HCT116 (cell line): ENCODE results near the gene ITPR1. TPM values are rescaled to one million over a fixed set of nuclear protein-coding genes. Genes with fewer than 3 reads are reported as not detected.

ENCODE experiments used
- ATAC-seq: fragments of 200-7000 bp; cut with Tn5 transposase; 2 replicates; pipeline ENCODE4 v1.9.1; 2020; ENCODE audit warnings: mild to moderate bottlenecking, moderate library complexity
- BruUV-seq: library from RNA; stranded (reverse); fragments of 400-500 nt; replicated peaks from 2 replicates; lab custom pipeline; 2021; lab: Mats Ljungman, UMichigan
- CTCF ChIA-PET: fragments of 300-600 bp; sonication (Branson Sonifier 250); formaldehyde crosslinking; loops from one replicate; lab custom pipeline; 2021; ENCODE audit warnings: antibody characterized with exemption; lab: Charles Lee
- POLR2A ChIA-PET: fragments of 300-600, 350-600 bp; sonication (Branson Sonifier 250); formaldehyde crosslinking; loops from one replicate; lab custom pipeline; 2021; ENCODE audit warnings: antibody characterized with exemption; lab: Charles Lee
- RAD21 ChIA-PET, 2 experiments: fragments of 300-600 bp; sonication (Branson Sonifier 250); formaldehyde crosslinking; loops; one replicate each; lab custom pipeline; 2023; ENCODE audit warnings: low total read pairs in 2 of 2; ENCODE audit not compliant: uncharacterized antibody in 2 of 2, unreplicated experiment in 2 of 2, low non-redundant PET in 1 of 2; lab: Charles Lee
- DNase-seq: peaks from one replicate; pipeline ENCODE4 v3.0.0-alpha.2; 2010; ENCODE audit warnings: low read depth, low spot score
- H2AFZ ChIP-seq: fragments of 200-600 bp; shearing (Covaris generic), sonication (generic); 2 replicates; pipeline ENCODE4 v1.6.1; 2017; ENCODE audit warnings: low read depth, mixed run types, mixed read lengths, antibody characterized with exemption, low read length; ENCODE audit not compliant: poor library complexity, severe bottlenecking
- H3K27ac ChIP-seq: 2 replicates; pipeline ENCODE4 v1.5.1; 2012; ENCODE audit warnings: low read depth, low read length
- H3K27me3 ChIP-seq: fragments of 200-600 bp; sonication (generic); 2 replicates; pipeline ENCODE4 v1.6.1; 2016; ENCODE audit warnings: mixed run types, low read length, mixed read lengths; ENCODE audit not compliant: insufficient read depth
- H3K36me3 ChIP-seq, 2 experiments: fragments of 200-500 bp in 1 of 2; fragments of 200-600 bp in 1 of 2; sonication (Bioruptor generic) in 1 of 2; sonication (generic) in 1 of 2; 2 replicates each; pipeline versions ENCODE4 v1.5.1 to v1.6.1; 2014 to 2016; ENCODE audit warnings: low read length in 2 of 2, inconsistent platforms in 1 of 2, mixed read lengths in 1 of 2, mixed run types in 1 of 2; ENCODE audit not compliant: insufficient read depth in 2 of 2, control insufficient read depth in 1 of 2
- H3K4me1 ChIP-seq, 2 experiments: fragments of 200-600 bp in 1 of 2; sonication (generic) in 1 of 2; 2 replicates each; pipeline versions ENCODE4 v1.5.1 to v1.6.1; 2012 to 2017; ENCODE audit warnings: low read length in 2 of 2, inconsistent platforms in 1 of 2, mild to moderate bottlenecking in 1 of 2, mixed read lengths in 1 of 2, mixed run types in 1 of 2, moderate library complexity in 1 of 2; ENCODE audit not compliant: insufficient read depth in 2 of 2, control insufficient read depth in 1 of 2
- H3K4me2 ChIP-seq: fragments of 200-600 bp; sonication (generic); 2 replicates; pipeline ENCODE4 v1.6.1; 2017; ENCODE audit warnings: mixed run types, low read length, mixed read lengths
- H3K4me3 ChIP-seq, 2 experiments: fragments of 200-600 bp in 1 of 2; sonication (generic) in 1 of 2; replicated peaks in 1 of 2; 2 replicates each; pipeline ENCODE4 v1.5.1; 2011 to 2016; ENCODE audit warnings: low read length in 2 of 2, control low read depth in 1 of 2, low read depth in 1 of 2, mild to moderate bottlenecking in 1 of 2, mixed read lengths in 1 of 2, mixed run types in 1 of 2
- H3K79me2 ChIP-seq: fragments of 200-600 bp; sonication (generic); 2 replicates; pipeline ENCODE4 v1.6.1; 2017; ENCODE audit warnings: mild to moderate bottlenecking, mixed run types, low read length, moderate library complexity, mixed read lengths; ENCODE audit not compliant: insufficient read depth
- H3K9ac ChIP-seq: fragments of 200-600 bp; sonication (generic); 2 replicates; pipeline ENCODE4 v1.6.1; 2016; ENCODE audit warnings: low read length, mixed read lengths
- H3K9me2 ChIP-seq: fragments of 200-600 bp; sonication (generic), shearing (Covaris generic); 2 replicates; pipeline ENCODE4 v1.6.1; 2017; ENCODE audit warnings: mixed run types, mild to moderate bottlenecking, moderate library complexity; ENCODE audit not compliant: insufficient read depth
- H3K9me3 ChIP-seq, 2 experiments: fragments of 200-500 bp in 1 of 2; fragments of 200-600 bp in 1 of 2; sonication (Bioruptor generic) in 1 of 2; sonication (generic) in 1 of 2; 2 replicates each; pipeline ENCODE4 v1.6.1; 2014 to 2017; ENCODE audit warnings: low read length in 2 of 2, mixed read lengths in 2 of 2, inconsistent platforms in 1 of 2, low read depth in 1 of 2, mild to moderate bottlenecking in 1 of 2, mixed run types in 1 of 2, moderate library complexity in 1 of 2; ENCODE audit not compliant: control insufficient read depth in 1 of 2, insufficient read depth in 1 of 2
- H4K20me1 ChIP-seq: fragments of 200-600 bp; sonication (generic), shearing (Covaris generic); 2 replicates; pipeline ENCODE4 v1.6.1; 2017; ENCODE audit warnings: mixed run types, mild to moderate bottlenecking, moderate library complexity; ENCODE audit not compliant: insufficient read depth
- CBX3 ChIP-seq: IDR thresholded peaks from 2 replicates; pipeline ENCODE4 v1.6.1; 2012; ENCODE audit warnings: low read depth
- EGR1 ChIP-seq: IDR thresholded peaks from 2 replicates; pipeline ENCODE4 v1.6.1; 2012; ENCODE audit warnings: low read depth
- EZH2 ChIP-seq: fragments of 200-600 bp; sonication (generic); IDR thresholded peaks from 2 replicates; pipeline ENCODE4 v1.6.1; 2017; ENCODE audit warnings: antibody characterized with exemption, mixed run types
- EZH2phosphoT487 ChIP-seq: fragments of 200-600 bp; IDR thresholded peaks from 2 replicates; pipeline ENCODE4 v1.6.1; 2018; ENCODE audit warnings: antibody characterized with exemption, borderline replicate concordance
- FOSL1 ChIP-seq: IDR thresholded peaks from 2 replicates; pipeline ENCODE4 v1.6.1; 2012; ENCODE audit warnings: low read depth
- JUND ChIP-seq: IDR thresholded peaks from 2 replicates; pipeline ENCODE4 v1.6.1; 2012
- POLR2AphosphoS5 ChIP-seq: IDR thresholded peaks from 2 replicates; pipeline ENCODE4 v1.6.1; 2011; ENCODE audit warnings: mild to moderate bottlenecking, low read depth, low read length, moderate library complexity
- RAD21 ChIP-seq: IDR thresholded peaks from 2 replicates; pipeline ENCODE4 v1.6.1; 2012; ENCODE audit warnings: low read depth, mild to moderate bottlenecking
- REST ChIP-seq: IDR thresholded peaks from 2 replicates; pipeline ENCODE4 v1.6.1; 2012; ENCODE audit warnings: low read depth
- SIN3A ChIP-seq: IDR thresholded peaks from 2 replicates; pipeline ENCODE4 v1.6.1; 2012; ENCODE audit warnings: low read depth
- ZNF274 ChIP-seq: fragments of 200-500 bp; sonication (Bioruptor generic); IDR thresholded peaks from 2 replicates; pipeline ENCODE4 v1.6.1; 2014; ENCODE audit warnings: mild to moderate bottlenecking, low read depth, low read length, inconsistent platforms
- intact Hi-C: fragments of 100-400 bp; cut with micrococcal nuclease; formaldehyde crosslinking; loops from 2 replicates; pipeline ENCODE4 v1.10.0; 2022
- total RNA-seq: library from RNA; stranded (reverse); gene quantifications from one replicate; pipeline ENCODE4 v1.2.1, GENCODE V29; 2021; ENCODE audit not compliant: unreplicated experiment
- TF ChIP-seq, protein P1 (sequence below): IDR thresholded peaks from 2 replicates; pipeline ENCODE4 v1.6.1; 2012
- TF ChIP-seq, protein P2 (sequence below): IDR thresholded peaks from 2 replicates; pipeline ENCODE4 v1.6.1; 2012

ITPR1 gene
- total RNA-seq, 1 experiment from 2014 or later: 9.2 TPM

GRCh38 chr3:4493014-4493940 is at the start of gene ITPR1 (continued):
- no peak for TF ChIP-seq CBX3
- no peak for TF ChIP-seq RAD21
- no peak for TF ChIP-seq EZH2

- Histone ChIP-seq H4K20me1 (no peaks in the 10 kb centered on the region), H3K27ac (no peak overlapping the region), H3K4me3 (no peak overlapping the region), H3K4me2 (no peak overlapping the region), H3K9me3 (no peaks in the 10 kb centered on the region), H3K9ac (no peak overlapping the region), H2AFZ (no peak overlapping the region), H3K27me3 (no peaks in the 10 kb centered on the region), H3K9me2 (no peaks in the 10 kb centered on the region), H3K4me1 (no peaks in the 10 kb centered on the region), H3K79me2 (no peaks in the 10 kb centered on the region), H3K36me3 (no peaks in the 10 kb centered on the region)
- POLR2A ChIA-PET: no interaction called here
- no peak for TF ChIP-seq CBX3
- no peak for TF ChIP-seq POLR2AphosphoS5
- DNase-seq (no peak), ATAC-seq (no peak)
- no TSS peak for BruUV-seq
- intact Hi-C loops: no loop called here
- CTCF ChIA-PET: no interaction called here
- RAD21 ChIA-PET: no interaction called here
Observed at GRCh38 chr3:4447295-4447999, 45.7 kb upstream of the ITPR1 start.

DNA sequence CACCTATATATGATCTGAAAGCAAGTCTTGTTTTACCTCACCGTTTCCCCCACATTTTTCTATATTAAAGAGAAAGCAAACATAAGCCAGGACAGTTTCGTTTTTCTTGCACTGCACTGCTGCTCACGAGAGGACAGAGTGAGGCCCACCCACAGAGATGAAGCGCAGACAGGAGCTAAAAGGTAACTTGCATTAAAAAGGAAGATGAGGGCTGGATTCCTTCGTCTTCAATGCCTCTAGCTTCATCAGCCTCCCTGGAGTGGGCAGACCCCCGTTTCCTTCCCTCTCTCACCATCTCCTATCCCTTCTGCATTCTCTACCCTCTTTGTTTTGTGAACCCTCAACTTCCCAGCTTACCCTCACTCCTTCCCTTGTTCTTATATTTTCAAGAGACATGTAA is 45.0 kb upstream of the ITPR1 start:
- Histone ChIP-seq H3K27ac (no peak overlapping the region), H3K27me3 (no peaks in the 10 kb centered on the region), H4K20me1 (no peaks in the 10 kb centered on the region), H2AFZ (no peak overlapping the region), H3K9ac (no peak overlapping the region), H3K4me1 (no peaks in the 10 kb centered on the region), H3K4me3 (no peak overlapping the region), H3K4me2 (no peak overlapping the region), H3K9me2 (no peaks in the 10 kb centered on the region), H3K36me3 (no peaks in the 10 kb centered on the region), H3K9me3 (no peaks in the 10 kb centered on the region), H3K79me2 (no peaks in the 10 kb centered on the region)
- intact Hi-C loops: no loop called here
- ATAC-seq (no peak), DNase-seq (no peak)
- ChIA-PET POLR2A (no interaction called here), CTCF (no interaction called here), RAD21 (no interaction called here)
- no TSS peak for BruUV-seq
- TF ChIP-seq EGR1 (no peak), FOSL1 (no peak), REST (no peak), JUND (no peak), EZH2phosphoT487 (no peak), ZNF274 (no peak), SIN3A (no peak), POLR2AphosphoS5 (no peak)
- TF ChIP-seq, protein P1, sequence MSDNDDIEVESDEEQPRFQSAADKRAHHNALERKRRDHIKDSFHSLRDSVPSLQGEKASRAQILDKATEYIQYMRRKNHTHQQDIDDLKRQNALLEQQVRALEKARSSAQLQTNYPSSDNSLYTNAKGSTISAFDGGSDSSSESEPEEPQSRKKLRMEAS: no peak
- TF ChIP-seq, protein P2, sequence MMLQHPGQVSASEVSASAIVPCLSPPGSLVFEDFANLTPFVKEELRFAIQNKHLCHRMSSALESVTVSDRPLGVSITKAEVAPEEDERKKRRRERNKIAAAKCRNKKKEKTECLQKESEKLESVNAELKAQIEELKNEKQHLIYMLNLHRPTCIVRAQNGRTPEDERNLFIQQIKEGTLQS: no peak
